A673 (cell line): Measurements from ENCODE around the gene EIF5A. TPM values are rescaled to one million over a fixed set of nuclear protein-coding genes. Genes with fewer than 3 reads are reported as not detected.

ENCODE experiments used
- BruUV-seq: library from RNA; stranded (reverse); fragments of 400-500 nt; replicated peaks from 2 replicates; lab custom pipeline; 2021; lab: Mats Ljungman, UMichigan
- CTCF ChIA-PET: fragments of 300-600 bp; sonication (Branson Sonifier 250); formaldehyde crosslinking; loops from one replicate; lab custom pipeline; 2022; ENCODE audit warnings: antibody characterized with exemption; lab: Charles Lee
- POLR2A ChIA-PET: fragments of 300-600 bp; sonication (Branson Sonifier 250); formaldehyde crosslinking; loops from one replicate; lab custom pipeline; 2022; ENCODE audit warnings: antibody characterized with exemption; ENCODE audit not compliant: low non-redundant PET; lab: Charles Lee
- DNase-seq: peaks from one replicate; pipeline ENCODE4 v3.0.0-alpha.2; 2015; ENCODE audit warnings: low spot score
- H3K27ac ChIP-seq: fragments of 200-600 bp; sonication (generic); 2 replicates; pipeline ENCODE4 v1.5.1; 2016; ENCODE audit warnings: mixed run types, low read depth, mild to moderate bottlenecking, mixed read lengths, antibody characterized with exemption, low read length; ENCODE audit not compliant: poor library complexity, severe bottlenecking
- H3K27me3 ChIP-seq: fragments of 200-600 bp; sonication (generic); replicated peaks from 2 replicates; pipeline ENCODE4 v1.6.1; 2017; ENCODE audit warnings: mixed run types, low read depth, mild to moderate bottlenecking, mixed read lengths, antibody characterized with exemption, low read length; ENCODE audit not compliant: insufficient read depth, poor library complexity
- H3K36me3 ChIP-seq: fragments of 200-600 bp; sonication (generic); 2 replicates; pipeline ENCODE4 v1.6.1; 2016; ENCODE audit warnings: mixed run types, mild to moderate bottlenecking, mixed read lengths, antibody characterized with exemption, low read length; ENCODE audit not compliant: insufficient read depth, poor library complexity, severe bottlenecking
- H3K4me1 ChIP-seq: fragments of 200-600 bp; sonication (generic); 2 replicates; pipeline ENCODE4 v1.6.1; 2017; ENCODE audit warnings: mixed run types, mild to moderate bottlenecking, mixed read lengths, antibody characterized with exemption, low read length; ENCODE audit not compliant: insufficient read depth, poor library complexity, severe bottlenecking
- H3K4me3 ChIP-seq: fragments of 200-600 bp; sonication (generic); 2 replicates; pipeline ENCODE4 v1.5.1; 2016; ENCODE audit warnings: low read depth, mixed run types, mild to moderate bottlenecking, mixed read lengths, low read length; ENCODE audit not compliant: poor library complexity, severe bottlenecking
- H3K9me3 ChIP-seq: fragments of 200-600 bp; sonication (generic); 2 replicates; pipeline ENCODE4 v1.6.1; 2016; ENCODE audit warnings: mixed run types, low read depth, mild to moderate bottlenecking, mixed read lengths, antibody characterized with exemption, low read length; ENCODE audit not compliant: poor library complexity, severe bottlenecking
- CTCF ChIP-seq: fragments of 300-800, 200-600 bp; sonication (generic); conservative IDR thresholded peaks from 2 replicates; pipeline ENCODE4 v1.5.1; 2017; ENCODE audit warnings: low read depth, mild to moderate bottlenecking, antibody characterized with exemption, low read length, moderate library complexity, mixed read lengths
- EZH2 ChIP-seq: fragments of 200-600 bp; sonication (generic); IDR thresholded peaks from 2 replicates; pipeline ENCODE4 v1.6.1; 2017; ENCODE audit warnings: borderline replicate concordance, low read depth, mild to moderate bottlenecking, mixed read lengths, antibody characterized with exemption, low read length; ENCODE audit not compliant: poor library complexity, severe bottlenecking
- intact Hi-C: fragments of 100-400 bp; cut with micrococcal nuclease; formaldehyde crosslinking; loops from one replicate; pipeline ENCODE4 v1.10.0; 2022; ENCODE audit not compliant: unreplicated experiment
- total RNA-seq: library from RNA; stranded (reverse); gene quantifications from 2 replicates; pipeline ENCODE4 v1.2.3, GENCODE V29; 2021

Gene EIF5A
- total RNA-seq, 1 experiment from 2014 or later = 1,128 TPM

GRCh38 chr17:7322520-7323194 lies 15.2 kb downstream of the EIF5A start:
- POLR2A ChIA-PET = no interaction called here
- H3K36me3 ChIP-seq = peaks cover 66% of the 10 kb centered on the region
- H3K4me3 ChIP-seq = no peak overlapping the region
- CTCF ChIA-PET = no interaction called here
- no peaks in the 10 kb centered on the region for H3K9me3 ChIP-seq
- H3K4me1 ChIP-seq = peaks cover 5% of the 10 kb centered on the region
- DNase-seq = no peak
- no peak overlapping the region for H3K27ac ChIP-seq
- no TSS peak for BruUV-seq
- intact Hi-C loops = no loop called here
- TF ChIP-seq EZH2 = no peak
- no peak for TF ChIP-seq CTCF
- no peaks in the 10 kb centered on the region for H3K27me3 ChIP-seq

GRCh38 chr17:7323731-7324437 lies 16.5 kb downstream of the EIF5A start:
- Histone ChIP-seq H3K9me3 (no peaks in the 10 kb centered on the region), H3K36me3 (peaks cover 55% of the 10 kb centered on the region), H3K4me1 (peaks cover 13% of the 10 kb centered on the region), H3K27ac (no peak overlapping the region), H3K27me3 (no peaks in the 10 kb centered on the region), H3K4me3 (no peak overlapping the region)
- BruUV-seq = no TSS peak
- POLR2A ChIA-PET = no interaction called here
- intact Hi-C loops = no loop called here
- TF ChIP-seq CTCF (peak; percentile 95), EZH2 (no peak)
- CTCF ChIA-PET = no interaction called here
- peak; percentile 62 for DNase-seq

- Histone ChIP-seq H3K9me3 (no peaks in the 10 kb centered on the region), H3K36me3 (peaks cover 52% of the 10 kb centered on the region), H3K27ac (no peak overlapping the region), H3K27me3 (no peaks in the 10 kb centered on the region), H3K4me3 (no peak overlapping the region), H3K4me1 (peaks cover 13% of the 10 kb centered on the region)
- BruUV-seq = no TSS peak
- intact Hi-C loops = no loop called here
- DNase-seq = no peak
- POLR2A ChIA-PET = no interaction called here
- TF ChIP-seq EZH2 = no peak
- no peak for TF ChIP-seq CTCF
- CTCF ChIA-PET = no interaction called here
These were observed 17.0 kb downstream of the EIF5A start for GRCh38 chr17:7324438-7324779.
